IPS DF 4.7 (cell line): ENCODE results near the gene ZDHHC14.
"Not testable (repeated sequence)": the region's sequence is repeated elsewhere in the genome, so short reads cannot be mapped to it uniquely, and the experiment has no call there.

Experiments
- DNase-seq: peaks from one replicate; pipeline ENCODE4 v3.0.0-alpha.2; 2013; ENCODE audit warnings: low spot score; ENCODE audit errors: extremely low read depth

ZDHHC14 gene

GRCh38 chr6:157551041-157551832, 170.2 kb downstream of the ZDHHC14 start:
- no peak for DNase-seq

GRCh38 chr6:157552081-157552747, 171.2 kb downstream of the ZDHHC14 start:
- DNase-seq, result peak; percentile 98

- no peak for DNase-seq
Observed at GRCh38 chr6:157552820-157553485, 172.0 kb downstream of the ZDHHC14 start.

GRCh38 chr6:157554747-157555146, 173.8 kb downstream of the ZDHHC14 start:
- DNase-seq, result no peak

- no peak for DNase-seq
Observed at GRCh38 chr6:157555455-157556143, 174.6 kb downstream of the ZDHHC14 start.

GRCh38 chr6:157556144-157556645, 175.2 kb downstream of the ZDHHC14 start:
- no peak for DNase-seq

GRCh38 chr6:157556671-157557430, 175.9 kb downstream of the ZDHHC14 start:
- DNase-seq, result no peak

- DNase-seq, result no peak
Observed at GRCh38 chr6:157557559-157557958, 176.6 kb downstream of the ZDHHC14 start.

- DNase-seq, result no peak
Observed at GRCh38 chr6:157558049-157558448, 177.1 kb downstream of the ZDHHC14 start.

- DNase-seq, result no peak
Observed at GRCh38 chr6:157558487-157559200, 177.7 kb downstream of the ZDHHC14 start.

- DNase-seq, result no peak
Observed at GRCh38 chr6:157559201-157559756, 178.3 kb downstream of the ZDHHC14 start.

- DNase-seq, result not testable (repeated sequence)
Observed at GRCh38 chr6:157560063-157560462, 179.1 kb downstream of the ZDHHC14 start.

- no peak for DNase-seq
Observed at GRCh38 chr6:157560691-157561413, 179.9 kb downstream of the ZDHHC14 start.

GRCh38 chr6:157561414-157561790, 180.4 kb downstream of the ZDHHC14 start:
- DNase-seq, result no peak

- no peak for DNase-seq
Observed at GRCh38 chr6:157561929-157562810, 181.2 kb downstream of the ZDHHC14 start.

- DNase-seq, result no peak
Observed at GRCh38 chr6:157562997-157563396, 182.0 kb downstream of the ZDHHC14 start.

- DNase-seq, result no peak
Observed at GRCh38 chr6:157563611-157564284, 182.8 kb downstream of the ZDHHC14 start.

- no peak for DNase-seq
Observed at GRCh38 chr6:157568702-157569101, 187.7 kb downstream of the ZDHHC14 start.
